ENCODE measurements around the gene BICRAL.

- no peak for TF ChIP-seq POLR2A (IDR thresholded peaks at IDR 0.05; ENCODE audit: low read length)
- TF ChIP-seq GATA1 (IDR thresholded peaks at IDR 0.05; ENCODE audit: low read depth, low read length): no peak
Measured at GRCh38 chr6:42778122-42778521, 3.7 kb upstream of the BICRAL start.

All from erythroblast (primary cell).